ENCODE data around the gene CRADD.

DNA sequence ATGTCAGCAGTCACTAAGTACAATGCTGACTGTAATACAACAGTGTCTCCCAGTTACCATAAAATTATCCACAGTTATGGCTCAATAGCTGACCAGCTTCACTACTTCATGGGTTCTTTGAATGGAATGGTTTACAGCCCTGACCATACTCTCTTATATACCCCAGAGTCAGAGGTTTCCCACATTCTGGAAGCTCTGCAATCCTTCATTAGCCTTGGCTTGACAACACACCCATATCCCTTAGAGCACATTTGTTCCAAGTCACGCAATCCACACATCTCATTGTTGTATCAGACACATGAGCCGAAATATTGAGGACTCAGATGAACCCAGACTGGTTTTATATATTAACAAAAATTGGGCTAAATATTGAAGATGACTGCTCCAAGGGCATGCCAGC is 261.8 kb downstream of the CRADD start:
- TF ChIP-seq POLR2A (IDR thresholded peaks at IDR 0.05; ENCODE audit: low read length) = no peak
- no peak for TF ChIP-seq GATA1 (IDR thresholded peaks at IDR 0.05; ENCODE audit: low read depth, low read length)
